HG03469 (cell line): ENCODE results near the gene ARPIN.
"Not testable (repeated sequence)": the region's sequence is repeated elsewhere in the genome, so short reads cannot be mapped to it uniquely, and the experiment has no call there.

ENCODE experiments used
- ATAC-seq: cut with Tn5 transposase; IDR thresholded peaks from one replicate; pipeline ENCODE4 v1.9.1; 2021; ENCODE audit warnings: mild to moderate bottlenecking, moderate library complexity, moderate number of reproducible peaks; ENCODE audit not compliant: unreplicated experiment

Gene ARPIN

DNA sequence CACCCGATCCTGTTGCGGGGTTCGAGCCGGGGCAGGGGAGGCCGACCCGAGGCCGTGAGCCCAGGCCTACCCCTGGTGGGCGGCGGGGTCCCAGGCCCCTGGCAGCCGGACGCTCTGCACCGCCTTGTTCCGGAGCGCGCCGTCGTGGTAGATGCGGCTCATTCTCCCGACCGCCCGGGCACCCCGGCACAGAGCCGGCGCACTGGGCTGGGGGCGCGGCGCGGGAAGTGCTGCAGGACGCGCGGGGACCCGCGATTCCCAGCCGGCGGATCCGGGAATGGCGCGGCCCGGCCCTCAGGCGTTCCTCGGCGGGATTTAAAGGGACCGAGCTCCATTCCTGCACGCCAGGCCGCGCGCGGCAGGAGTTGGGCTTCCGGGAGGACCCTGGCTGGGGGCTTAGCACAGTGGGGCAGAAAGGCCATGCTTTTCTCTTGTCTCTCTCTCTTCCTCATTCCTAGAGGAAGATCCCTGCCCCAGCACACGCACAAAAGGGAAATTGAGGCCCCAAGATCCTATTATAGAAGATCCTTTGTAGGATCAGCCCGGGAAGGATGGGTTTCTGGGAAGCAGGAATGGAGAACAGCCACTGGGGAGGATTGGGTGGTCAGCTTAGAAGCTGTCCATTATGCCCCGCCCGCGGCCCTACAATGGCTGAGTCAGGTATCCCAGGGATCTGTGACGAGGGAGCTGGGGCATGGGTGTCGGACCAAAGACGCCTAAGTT is at the start of gene ARPIN:
Gene ARPIN, minus strand, starts transcription at position 279 of the 723 bp plus-strand sequence. Its CDS starts 117 bp downstream, at position 162.
- no peak for ATAC-seq

DNA sequence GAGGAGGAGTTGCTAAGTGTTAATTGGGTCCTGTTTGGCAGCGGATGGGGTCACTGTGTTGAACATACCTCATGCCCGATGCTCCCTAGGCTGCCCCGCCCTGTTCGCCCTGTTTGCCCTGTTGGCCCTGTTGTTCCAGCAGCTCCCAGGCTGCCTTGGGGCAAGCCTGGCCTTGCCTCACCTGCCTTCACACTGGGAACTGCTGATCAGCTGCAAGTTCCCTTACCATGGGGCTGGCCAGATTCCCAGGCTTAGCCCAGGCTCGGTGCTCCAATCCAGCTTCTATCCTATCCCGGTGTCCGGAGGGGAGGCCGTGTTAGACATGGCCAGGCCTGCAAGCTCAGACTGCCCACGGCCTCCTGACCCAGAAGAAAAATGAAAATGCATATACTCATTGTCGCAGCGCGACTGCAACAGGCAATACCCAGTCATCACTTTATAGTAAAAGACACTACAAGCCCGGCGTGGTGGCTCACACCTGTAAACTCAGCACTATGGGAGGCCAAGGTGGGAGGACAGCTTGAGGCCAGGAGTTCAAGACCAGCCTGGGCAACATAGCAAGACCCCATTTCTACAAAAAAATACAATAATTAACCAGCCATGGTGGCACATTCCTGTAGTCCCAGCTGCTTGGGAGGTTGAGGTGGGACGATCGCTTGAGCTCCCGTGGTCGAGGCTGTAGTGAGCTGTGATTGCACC is 45.5 kb upstream of the ARPIN start:
- ATAC-seq, result no peak

DNA sequence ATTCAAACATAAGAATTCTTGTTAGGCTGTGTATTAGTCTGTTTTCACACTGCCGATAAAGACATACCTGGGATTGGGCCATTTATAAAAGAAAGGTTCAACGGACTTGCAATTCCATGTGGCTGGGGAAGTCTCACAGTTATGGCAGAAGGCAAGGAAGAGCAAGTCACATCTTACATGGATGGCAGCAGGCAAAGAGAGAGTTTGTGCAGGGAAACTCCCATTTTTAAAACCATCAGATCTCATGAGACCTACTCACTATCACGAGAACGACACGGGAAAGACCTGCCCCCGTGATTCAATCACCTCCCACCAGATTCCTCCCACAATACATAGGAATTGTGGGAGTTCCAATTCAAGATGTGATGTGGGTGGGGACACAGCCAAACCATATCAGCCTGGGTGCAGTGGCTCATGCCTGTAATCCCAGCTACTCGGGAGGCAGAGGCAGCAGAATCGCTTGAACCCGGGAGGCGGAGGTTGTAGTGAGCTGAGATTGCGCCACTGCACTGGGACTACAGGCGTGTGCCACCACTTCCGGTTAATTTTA is 42.8 kb upstream of the ARPIN start:
- not testable (repeated sequence) for ATAC-seq

DNA sequence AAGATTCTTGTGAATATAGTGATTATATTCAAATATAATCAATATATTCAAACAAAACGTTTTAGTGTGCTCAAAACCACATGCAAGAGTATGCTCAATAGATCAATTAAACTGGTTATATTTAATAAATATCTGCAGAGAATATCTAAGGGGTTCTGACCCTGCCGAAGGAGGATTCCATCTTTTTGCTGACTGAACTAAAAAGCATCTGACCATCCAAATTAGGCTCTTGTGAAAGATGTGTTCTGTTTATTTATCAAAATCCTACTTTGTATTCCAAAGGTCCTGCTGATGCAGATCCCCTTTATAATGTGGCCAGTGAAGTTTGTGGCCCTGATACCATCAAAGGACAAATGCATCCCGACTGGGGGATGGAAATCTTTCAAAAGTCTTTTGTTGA is 41.8 kb upstream of the ARPIN start:
- no peak for ATAC-seq

DNA sequence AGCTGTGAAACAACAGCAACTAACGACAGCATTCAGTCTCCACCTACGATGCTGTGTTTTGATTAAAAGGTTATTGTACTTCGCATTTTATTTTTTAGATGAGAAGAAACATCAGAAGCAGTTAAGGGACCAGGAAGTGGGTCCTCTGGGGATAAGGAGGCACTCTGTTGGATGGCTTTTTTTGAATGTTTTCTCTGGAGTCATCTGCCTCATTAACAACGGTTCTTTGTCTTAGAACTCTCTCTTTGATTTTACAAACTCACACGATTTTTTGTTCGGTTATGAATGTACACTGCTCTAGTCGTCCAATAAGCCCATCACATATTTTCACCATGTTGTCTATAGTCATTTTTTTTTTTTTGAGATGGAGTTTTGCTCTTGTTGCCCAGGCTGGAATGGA is 36.0 kb upstream of the ARPIN start:
- ATAC-seq, result no peak

DNA sequence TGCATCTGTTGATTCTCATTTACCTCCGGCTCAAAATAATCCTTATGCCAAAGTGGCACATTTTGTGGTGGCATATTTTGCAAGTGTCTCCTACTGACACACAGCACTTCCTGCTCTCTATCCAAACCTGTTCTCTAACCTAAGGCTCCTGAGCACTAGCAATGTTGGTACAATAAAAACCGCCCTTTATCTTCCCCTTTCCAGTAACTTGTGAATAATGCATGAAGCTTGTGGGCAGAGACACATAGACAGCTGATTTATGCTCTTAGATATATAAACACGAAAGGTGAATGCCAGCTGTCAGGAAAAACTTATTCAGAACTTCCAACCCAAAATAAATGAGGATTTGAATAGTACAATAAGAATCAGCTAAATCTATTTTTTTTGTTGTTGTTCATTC is 34.6 kb upstream of the ARPIN start:
- ATAC-seq, result no peak

DNA sequence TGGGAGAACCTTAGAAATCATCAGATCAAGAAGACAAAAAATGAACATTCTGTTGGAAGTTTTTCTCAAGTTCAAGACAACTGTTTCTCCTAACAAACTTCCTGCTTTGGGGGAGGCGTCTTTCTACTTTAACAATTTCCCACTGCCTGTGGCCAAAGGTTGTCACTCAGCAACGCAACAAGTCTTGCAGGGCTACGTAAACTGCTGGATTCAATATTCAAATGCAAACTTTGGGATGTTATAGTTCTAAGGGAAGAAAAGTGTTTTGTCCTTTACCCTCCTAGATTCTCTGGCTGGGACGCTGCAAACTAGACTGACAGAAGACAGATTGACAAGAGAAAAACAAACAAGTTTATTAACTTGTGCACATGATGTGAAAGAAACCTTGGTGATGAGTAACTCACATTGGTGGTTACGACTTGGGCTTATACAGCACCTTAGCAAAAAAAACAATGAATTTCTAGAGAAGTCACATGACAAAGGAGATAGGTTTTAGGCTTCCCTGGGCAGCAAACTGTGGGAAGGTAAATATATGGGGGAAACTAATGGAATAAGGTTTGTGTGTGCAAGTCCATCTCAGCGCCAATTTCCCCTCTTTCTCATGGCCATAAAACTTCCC is 34.0 kb upstream of the ARPIN start:
- no peak for ATAC-seq

DNA sequence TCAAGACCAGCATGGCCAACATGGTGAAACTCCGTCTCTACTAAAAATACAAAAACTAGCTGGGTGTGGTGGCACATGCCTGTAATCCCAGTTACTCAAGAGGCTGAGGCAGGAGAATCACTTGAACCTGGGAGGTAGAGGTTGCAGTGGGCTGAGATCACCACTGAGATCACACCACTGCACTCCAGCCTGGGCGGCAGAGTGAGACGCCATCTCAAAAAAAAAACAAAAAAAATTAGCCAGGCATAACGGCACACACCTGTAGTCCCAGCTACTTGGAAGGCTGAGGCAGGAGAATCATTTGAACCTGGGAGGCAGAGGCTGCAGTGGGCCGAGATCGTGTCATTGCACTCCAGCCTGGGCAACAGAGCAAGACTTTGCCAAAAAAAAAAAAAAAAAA is 31.0 kb upstream of the ARPIN start:
- not testable (repeated sequence) for ATAC-seq

DNA sequence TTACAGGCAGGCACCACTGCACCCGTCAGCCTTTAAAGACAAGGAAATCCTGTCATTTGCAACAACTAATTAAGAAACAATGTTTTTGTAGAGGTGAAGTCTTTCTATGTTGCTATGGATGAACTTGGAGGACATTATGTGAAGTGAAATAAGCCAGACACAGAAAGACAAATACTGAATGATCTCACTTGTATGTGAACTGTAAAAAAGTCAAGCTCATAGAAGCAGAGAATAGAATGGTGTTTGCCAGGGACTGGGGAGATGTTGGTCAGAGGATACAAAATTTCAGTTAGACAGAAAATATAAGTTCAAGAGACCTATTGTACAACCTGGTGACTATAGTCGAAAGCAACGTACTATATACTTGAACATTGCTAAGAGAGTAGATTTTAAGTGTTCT is 27.2 kb upstream of the ARPIN start:
- ATAC-seq, result no peak

DNA sequence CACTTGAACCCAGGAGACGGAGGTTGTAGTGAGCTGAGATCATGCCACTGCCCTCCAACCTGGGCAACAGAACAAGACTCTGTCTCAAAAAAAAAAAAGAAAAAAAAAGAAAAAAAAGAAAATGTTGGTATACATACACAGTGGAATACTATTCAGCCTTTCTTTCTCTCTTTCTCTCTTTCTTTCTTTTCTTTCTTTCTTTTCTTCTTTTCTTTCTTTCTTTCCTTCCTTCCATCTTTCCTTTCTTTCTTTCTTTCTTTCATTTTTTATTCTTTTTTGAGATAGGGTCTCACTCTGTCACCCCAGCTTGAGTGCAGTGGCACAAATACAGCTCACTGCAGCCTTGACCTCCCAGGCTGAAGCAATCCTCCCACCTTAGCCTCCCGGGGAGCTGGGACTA is 26.6 kb upstream of the ARPIN start:
- not testable (repeated sequence) for ATAC-seq

DNA sequence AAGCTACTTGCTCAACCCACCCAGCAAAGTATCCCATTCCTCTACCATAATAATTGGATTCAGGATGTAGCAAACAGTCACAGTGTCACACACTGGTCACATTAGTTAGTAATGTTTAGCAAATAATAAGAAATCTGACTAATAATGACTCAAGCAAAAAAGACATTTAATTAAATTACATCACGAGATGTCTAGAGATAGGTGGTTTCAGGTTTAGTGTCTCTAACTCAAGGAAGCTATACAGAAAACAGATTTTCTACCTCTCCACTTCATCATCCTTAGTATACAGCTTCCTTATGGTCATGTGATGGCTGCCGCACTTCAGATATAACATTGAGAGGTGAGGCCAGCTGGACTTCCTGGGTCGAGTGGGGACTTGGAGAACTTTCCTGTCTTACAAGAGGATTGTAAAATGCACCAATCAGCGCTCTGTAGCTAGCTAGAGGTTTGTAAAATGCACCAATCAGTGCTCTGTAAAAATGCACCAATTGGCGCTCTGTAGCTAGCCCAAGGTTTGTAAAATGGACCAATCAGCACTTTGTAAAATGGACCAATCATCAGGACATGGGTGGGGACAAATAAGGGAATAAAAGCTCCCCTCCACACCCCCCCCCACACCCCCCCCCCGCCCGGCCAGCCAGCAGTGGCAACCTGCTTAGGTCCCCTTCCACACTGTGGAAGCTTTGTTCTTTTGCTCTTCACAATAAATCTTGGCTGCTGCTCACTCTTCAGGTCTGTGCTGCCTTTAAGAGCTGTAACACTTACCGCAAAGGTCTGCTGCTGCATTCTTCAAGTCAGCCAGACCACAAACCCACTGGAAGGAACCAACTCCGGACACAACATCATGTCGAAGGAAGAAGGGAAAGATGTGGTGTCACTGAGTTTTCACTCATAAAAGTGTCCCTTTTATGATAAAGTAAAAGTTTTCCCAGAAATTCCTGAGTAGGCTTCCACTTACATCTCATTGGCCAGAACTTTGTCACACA is 24.9 kb upstream of the ARPIN start:
- ATAC-seq, result no peak

DNA sequence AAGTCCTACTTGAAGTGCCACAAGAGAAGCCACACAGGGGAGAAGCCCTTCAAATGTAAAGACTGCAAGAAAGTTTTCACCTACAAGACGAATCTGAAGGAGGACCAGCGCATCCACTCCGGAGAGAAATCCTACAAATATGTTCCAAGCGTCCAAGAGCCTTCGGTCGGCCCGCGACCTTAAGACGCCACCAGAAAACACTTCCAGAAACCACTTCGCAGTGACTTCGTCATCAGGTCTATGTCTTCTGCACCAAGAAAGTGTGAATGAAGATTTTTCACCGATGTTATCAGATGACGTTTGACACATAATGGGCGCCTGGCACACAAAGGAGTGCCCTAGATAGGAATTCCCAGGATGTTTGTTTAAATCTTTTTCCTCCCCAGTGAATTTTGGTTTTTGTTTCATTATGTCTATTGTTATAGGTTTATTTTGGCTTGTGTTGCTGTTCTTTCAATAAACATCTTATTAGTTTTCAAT is 24.1 kb upstream of the ARPIN start:
- ATAC-seq, result no peak

DNA sequence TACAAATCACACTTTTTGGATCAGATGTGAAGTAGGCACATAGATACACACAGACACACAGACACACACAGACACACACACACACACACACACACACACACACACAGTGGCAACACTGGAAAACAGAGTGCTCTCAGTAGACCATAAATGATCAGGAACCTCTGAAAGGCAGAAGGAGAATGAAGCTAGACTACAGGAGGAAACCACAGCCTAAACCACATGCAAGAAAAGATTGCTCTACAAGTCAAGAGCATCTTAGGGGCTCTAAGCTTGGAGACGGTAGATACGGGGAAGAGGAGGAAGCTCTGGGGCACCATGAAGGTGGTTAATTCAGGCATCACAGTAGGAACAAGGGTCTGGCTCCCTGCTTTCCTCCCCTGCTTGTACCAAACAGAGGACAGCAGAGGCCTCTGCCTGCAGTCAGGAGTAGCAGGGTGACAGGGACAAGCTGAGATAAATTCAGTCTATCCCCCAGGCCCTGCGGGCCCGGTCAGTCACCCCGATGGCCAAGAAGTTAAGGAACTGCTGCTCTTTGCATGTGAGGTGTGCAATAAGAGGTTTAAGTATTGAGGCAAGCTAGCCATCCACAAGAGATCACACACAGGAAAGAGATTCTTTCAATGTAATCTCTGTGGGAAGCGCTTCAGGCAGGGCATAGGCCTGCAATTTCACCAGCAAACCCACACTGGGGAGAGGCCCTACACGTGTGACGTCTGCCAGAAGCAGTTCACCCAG is 23.5 kb upstream of the ARPIN start:
- no peak for ATAC-seq

DNA sequence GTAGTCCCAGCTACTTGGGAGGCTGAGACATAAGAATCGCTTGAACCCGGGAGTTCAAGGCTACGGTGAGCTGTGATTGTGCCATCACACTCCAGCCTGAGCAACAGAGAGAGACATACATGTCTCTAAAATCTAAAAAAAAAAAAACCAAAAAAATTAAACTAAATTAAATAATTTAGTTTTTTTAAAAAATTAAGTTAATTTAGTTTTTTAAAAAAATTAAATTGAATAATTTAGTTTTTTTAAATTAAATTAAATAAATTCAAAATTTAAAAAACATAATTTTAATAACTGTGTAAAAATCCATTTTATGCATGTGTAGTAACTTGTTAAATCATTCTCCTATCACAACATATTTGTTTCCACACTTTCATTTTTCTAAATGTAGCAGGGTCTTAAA is 20.1 kb upstream of the ARPIN start:
- no peak for ATAC-seq

DNA sequence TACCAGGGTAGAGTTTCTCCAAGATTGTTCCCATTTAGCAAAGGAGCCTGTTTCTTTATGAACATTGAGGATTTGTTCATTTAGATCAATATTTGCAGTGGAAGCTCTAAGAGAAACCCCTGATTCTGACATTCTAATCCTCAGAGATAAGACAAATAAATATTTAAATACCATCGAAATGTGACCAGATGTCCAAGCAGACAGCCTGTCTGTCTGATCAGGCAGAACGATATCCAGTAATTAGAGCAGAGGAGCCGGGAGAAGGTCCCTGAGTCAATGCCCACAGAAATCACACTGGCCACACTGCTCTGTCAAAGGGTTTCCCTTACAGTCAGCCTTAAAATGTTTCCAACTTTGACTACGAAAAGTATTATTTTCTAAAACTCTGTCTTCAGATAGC is 15.7 kb upstream of the ARPIN start:
- ATAC-seq, result no peak

DNA sequence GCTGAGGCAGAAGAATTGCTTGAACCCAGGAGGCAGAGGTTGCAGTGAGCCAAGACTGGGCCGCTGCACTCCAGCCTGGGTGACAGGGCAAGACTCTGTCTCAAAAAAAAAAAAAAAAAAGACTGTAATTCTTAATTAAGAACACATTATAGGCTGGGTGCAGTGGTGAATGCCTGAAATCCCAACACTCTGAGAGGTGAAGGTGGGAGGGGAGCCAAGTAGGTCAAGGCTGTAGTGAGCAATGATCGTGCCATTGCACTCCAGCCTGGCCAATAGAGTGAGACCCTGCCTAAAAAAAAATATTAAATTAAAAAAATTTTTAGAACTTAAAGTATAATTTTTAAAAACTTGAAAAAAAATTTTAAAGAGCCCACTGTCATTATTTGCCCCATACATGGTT is 13.4 kb upstream of the ARPIN start:
- no peak for ATAC-seq

DNA sequence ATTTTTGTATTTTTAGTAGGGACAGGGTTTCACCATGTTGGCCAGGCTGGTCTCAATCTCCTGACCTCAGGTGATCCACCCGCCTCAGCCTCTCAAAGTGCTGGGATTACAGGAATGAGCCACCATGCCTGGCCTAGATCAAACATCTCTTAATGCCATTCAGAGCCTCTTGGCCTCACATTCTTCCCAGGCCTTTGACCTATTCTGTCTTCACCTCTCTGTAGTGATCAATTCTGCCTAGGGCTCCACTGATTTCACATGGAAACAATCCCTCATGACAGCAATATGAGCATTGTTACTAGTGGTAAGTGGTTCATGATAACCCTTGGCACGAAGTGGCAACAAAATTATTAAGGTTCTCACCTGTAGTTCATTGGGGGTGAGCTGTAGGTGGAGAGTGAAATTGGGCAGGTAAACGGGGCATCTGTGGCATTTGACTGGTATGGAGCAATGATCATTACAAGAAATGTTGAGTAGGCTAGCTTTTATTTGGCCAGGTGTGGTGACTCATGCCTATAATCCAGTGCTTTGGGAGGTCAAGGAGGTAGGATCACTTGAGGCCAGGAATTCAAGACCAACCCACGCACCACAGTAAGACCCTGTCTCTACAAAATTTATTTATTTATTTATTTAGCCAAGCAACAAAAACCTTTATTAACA is 4.8 kb upstream of the ARPIN start:
- ATAC-seq, result no peak

DNA sequence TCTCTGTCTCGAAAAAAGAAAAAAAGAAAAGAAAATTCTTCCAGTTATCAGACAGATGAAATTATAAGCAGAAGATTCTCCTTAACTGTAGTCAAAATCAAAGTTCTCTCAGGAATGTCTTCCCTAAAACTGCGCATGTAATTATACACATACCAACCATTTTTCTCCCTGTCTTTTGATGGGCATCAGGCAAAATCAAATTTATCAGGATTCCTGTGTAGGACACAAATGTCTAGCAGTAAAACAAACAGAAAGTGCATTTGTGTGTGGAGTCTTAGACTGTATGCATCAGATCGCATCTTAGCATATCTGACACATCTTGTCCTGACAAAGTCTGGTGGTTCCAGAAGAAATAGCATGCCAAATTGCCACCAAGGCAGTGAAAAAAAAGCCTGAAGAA is 3.9 kb upstream of the ARPIN start:
- ATAC-seq, result no peak

DNA sequence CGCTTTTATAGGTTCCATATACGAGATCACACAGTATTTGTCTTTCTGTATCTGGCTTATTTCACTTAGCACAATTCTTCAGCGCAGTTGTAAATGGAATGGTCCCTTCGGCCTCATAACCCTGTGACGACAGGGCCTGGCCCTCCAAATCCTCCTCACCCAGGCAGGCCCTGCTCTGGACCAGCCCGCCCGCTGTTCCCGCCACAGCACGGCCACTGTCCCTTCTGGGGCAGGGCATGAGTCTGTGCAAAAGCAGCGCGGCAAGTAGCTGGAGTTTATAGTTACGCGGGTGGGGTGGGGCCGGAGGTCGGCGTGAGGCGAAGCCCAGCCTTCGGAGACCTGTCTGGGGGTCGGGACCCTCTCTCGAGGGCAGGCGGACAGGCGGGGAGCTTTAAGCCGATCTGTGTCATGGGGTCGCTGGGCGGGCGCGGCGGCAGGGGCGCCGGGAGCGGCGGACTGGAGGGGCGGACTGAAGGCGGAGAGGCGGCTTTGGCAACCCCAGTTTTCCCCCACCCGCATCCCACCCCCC is 543 bp downstream of the ARPIN start:
- no peak for ATAC-seq
